Measurements from ENCODE around the gene ST6GALNAC1.

GRCh38 chr17:76597156-76598003, 46.2 kb downstream of the ST6GALNAC1 start:
- TF ChIP-seq FOS (IDR thresholded peaks at IDR 0.05; ENCODE audit: low read depth, low read length) (no peak), CTCF (conservative IDR thresholded peaks at IDR 0.05; ENCODE audit: low read depth, low read length) (no peak), CEBPB (IDR thresholded peaks at IDR 0.05; ENCODE audit: low read depth, low read length) (no peak), RFX5 (IDR thresholded peaks at IDR 0.05; ENCODE audit: low read depth, low read length) (no peak), MXI1 (IDR thresholded peaks at IDR 0.05; ENCODE audit: borderline replicate concordance, low read depth, low read length) (no peak)
